HS-27A (cell line): Measurements from ENCODE around the gene MAPK1.
"Not testable (repeated sequence)": the region's sequence is repeated elsewhere in the genome, so short reads cannot be mapped to it uniquely, and the experiment has no call there.

Experiments
- DNase-seq: peaks from one replicate; pipeline ENCODE4 v3.0.0-alpha.2; 2012; ENCODE audit warnings: low read depth, missing footprints

MAPK1 gene

DNA sequence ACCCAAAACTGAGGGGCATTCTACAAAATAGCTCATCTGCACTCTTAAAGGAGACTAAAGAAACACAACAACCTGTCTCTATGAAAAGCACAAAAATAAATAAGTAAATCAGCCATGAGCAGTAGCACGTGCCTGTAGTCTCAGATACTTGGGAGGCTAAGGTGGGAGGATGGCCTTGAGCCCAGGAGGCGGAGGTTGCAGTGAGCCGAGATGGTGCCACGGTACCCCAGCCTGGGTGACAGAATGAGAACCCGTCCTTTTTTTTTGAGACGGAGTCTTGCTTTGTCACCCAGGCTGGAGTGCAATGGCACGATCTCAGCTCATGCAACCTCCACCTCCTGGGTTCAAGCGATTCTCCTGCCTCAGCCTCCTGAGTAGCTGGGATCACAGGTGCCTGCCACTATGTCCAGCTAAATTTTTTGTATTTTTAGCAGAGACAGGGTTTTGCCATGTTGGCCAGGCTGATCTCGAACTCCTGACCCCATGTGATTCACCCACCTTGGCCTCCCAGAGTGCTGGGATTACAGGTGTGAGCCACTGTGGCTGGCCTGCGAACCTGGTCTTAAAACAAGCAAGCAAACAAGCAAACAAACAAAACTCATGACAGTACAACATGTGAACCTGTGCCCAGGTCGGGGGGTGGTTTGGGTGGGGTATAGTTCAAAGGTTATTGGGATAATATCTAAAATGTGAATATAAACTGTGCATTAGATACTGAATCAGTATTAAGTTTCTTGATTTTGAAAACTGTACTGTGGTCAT is 76.4 kb downstream of the MAPK1 start:
- DNase-seq, result not testable (repeated sequence)

DNA sequence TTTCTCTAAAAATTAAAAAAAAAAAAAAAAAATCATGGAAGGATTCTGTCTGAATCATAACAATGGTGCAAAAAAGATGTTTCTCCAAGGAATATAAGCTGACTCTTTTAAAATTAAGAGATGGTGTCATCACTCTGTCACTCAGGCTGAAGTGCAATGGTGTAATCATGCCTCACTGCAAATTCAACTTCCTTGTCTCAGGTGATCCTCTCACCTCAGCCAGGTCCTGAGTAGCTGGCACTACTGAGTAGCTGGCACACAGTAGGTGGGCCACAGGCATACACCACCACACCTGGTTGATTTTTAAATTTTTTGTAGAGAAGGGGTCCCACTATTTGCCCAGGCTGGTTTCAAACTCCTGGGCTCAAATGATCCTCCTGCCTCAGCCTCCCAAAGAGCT is 77.1 kb downstream of the MAPK1 start:
- no peak for DNase-seq

DNA sequence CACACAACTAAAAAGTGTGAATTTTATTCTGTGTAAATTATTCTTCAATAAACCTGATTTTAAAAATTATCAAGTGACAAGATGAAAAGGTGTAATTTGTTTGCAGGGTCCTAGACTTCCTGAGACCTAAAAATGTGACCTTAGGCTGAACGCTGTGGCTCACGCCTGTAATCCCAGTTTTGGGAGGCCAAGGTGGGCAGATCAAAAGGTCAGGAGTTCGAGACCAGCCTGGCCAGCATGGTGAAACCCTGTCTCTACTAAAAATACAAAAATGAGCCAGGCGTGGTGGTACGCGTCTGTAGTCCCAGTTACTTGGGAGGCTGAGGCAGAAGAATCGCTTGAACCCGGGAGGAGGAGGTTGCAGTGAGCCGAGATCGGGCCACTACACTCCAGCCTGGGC is 79.9 kb downstream of the MAPK1 start:
- DNase-seq, result not testable (repeated sequence)

DNA sequence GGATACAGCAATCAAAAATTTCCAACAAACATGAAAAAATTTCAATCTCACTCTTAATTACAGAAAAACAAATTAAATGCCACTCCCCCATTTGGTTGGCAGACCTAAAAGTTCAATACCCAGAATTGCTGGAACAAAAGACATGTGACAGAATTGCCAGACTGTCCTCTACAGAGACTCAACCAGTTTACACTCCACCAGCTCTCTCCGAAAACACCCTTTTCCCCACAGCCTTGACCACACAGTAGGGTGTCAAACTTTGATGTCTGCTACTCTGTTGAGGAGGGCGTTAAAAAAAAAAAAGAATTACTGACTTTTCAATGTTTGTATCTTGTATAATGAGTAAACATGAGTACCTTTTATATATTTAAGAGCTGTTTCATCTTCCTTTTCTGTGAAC is 87.2 kb downstream of the MAPK1 start:
- no peak for DNase-seq

DNA sequence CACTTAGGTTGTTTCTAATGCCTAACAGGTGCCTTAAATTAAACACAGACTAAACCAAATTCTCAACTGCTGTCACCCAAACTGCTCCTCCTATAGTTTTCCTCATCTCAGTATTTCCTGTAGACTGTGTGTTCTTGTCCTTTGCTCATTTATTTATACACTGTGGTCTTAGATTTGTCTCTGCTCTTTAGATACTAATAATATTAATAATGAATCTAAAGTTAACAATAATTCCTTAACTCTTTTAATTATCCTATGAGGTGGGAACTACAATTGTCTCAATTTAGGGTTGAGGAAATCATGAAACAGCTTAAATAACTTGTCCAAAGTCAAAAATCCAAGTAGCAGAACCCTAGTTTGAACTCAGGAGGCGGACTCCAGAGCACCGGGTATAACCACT is 88.0 kb downstream of the MAPK1 start:
- no peak for DNase-seq

DNA sequence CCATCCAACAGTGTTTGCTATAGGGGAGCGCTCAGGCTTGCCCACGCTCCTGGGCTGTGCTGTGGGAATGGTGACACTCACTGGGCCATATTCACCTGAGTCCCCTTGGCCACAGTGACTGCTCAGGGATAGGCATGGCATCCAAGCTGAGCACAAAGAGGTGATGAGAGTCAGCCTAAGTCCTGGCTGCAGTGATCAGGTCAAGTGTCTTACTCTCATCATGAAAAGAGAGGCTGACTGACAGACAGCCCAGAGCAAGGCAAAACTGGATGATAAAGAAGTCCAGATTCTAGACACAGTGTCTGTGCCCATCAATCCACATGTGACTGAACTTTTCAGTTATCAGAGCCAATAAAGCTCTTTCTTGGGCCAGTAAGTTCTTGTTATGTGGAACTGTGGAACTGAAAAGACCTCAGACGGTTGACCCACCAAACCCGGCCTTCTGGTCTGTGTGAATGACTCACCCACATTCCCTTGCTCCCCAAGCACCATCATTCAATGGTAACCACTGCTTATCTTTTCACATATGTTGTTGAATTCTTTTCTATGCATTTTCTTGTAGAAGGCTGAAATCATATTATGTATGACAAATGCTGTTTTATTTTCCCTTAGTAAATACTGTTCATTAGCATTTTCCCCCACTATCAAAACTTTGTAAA is 88.6 kb downstream of the MAPK1 start:
- no peak for DNase-seq

DNA sequence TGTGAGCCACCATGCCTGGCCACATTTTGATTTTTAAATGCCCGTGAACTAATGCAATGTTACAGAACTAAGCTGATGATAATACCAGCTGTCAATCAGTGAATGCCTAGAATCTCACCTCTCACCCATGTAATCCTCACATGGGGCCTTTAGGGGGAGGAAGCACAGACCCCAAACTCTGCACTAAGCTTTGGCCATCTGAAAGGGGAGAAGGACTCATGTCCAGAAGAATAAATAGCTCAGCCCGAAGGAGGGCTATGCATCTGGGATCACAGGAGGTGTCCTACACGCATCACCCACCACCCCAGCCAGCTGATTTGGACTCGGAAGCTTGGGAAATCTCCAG is 95.8 kb downstream of the MAPK1 start:
- no peak for DNase-seq

DNA sequence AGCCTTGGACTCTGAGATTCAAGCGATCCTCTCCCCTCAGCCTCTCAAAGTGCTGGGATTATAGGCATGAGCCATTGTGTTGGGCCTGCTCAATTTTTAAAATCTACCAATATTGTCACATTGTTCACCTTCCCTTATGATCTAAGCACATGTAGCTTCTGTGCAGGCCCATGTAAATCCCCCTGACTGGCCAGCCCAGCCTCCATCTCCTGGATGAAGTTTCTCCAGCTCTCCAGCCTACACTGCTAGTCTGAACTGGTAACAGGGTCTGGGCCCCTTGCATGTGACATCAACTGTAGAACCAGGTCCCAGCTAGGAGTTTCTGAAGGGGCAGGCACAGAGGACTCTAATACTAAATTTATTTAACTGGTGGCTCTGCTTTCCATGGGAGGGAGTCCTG is 99.0 kb downstream of the MAPK1 start:
- no peak for DNase-seq

DNA sequence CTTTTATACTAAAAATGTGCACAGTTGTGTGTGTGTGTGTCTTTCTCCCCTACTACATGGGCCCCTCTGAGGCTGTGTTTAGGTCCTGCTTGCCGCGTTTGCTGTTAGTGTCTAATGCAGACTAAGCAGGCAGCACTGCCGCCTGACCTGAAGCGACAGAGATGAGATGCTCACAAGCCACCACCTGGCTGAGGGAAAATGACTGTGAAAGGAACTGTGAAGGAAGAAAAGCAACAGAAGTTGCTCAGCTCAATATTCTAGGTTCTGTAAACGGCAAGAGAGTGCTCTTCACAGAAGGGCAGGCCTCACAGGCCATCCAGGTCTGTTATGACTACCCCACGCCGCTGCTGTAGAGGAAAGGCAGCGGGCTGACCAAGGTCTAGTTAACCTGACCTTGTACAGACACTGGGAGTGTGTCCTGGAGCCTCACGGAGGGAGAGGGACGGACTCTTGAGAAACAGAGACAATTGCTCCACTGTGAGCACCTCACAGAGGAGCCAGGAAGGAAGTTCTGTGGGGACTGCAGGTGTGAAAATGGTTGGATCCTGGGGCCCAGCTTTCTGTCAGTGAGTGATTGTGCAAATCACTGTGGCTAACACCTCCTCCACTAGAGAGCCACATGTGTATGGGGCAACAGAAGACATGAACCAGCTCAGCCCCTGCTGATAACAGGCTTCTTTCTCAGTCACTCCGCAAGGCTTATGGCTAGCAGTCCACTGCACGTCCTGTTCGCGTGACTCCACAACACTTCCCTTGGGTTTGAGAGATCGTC is 100.6 kb downstream of the MAPK1 start:
- DNase-seq, result no peak

DNA sequence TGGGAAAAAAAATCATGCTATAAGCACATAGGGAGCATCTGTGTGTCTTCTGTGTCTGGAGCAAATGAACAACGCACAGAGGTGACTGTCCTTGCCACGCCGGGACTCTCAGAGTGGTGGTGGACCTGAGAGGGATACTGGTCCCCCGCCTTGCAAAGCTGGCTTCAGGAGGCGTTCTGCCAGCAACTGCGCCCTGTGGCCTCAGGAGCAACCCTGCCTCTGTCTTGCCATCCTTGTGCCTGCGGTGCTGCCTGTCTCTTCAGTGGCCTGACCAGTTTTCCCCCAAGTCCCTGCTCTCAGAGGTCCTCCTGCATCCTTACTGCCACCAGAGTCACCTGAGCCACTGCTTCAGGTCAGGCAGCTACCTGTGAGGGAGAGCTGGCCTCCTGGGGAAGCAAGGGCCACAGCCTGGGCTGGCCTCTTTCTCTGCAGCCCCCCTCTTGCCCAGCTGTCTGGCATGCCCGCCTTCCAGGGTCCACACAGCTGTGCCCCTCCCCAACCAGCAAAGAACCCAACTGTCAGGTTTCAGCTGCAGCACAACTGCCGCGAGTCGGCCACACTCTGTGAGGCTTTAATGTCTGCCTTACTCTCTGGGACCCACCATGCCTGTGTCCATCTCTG is 101.4 kb downstream of the MAPK1 start:
- DNase-seq, result no peak

DNA sequence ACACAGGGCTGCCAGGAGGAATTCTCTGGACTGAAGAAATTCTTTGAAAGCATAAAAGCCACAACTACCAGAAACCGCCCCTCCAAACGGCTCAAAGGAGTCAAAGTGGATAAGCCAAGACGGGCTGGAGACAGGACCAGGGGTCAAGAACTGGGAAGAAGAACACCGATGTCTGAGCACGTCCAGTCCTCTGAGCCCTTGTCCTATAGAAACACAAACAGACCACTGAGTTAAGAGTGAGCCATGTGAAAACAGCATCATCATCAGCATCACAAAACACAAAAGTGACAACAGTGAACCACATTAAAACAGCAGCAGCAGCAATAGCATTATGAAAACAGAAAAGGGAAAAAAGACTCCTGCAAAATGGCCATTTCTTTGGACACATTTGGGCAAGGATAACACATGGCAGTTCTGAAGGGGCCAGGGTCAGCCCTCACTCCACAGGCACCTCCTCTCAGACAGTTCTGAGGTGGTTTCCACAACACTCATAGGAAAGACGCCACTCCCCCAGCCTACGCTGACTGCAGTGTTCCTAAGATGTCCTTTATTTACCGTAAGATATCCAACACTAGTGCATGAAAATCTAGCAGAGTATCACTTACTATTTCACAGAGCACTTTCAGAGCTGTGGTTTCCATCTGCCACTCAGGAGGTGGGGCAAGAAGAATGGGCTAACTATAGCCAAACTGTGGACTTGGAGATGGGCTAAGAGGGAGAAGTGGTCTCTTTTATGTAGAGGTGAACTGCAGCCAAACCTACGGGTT is 103.2 kb downstream of the MAPK1 start:
- no peak for DNase-seq

DNA sequence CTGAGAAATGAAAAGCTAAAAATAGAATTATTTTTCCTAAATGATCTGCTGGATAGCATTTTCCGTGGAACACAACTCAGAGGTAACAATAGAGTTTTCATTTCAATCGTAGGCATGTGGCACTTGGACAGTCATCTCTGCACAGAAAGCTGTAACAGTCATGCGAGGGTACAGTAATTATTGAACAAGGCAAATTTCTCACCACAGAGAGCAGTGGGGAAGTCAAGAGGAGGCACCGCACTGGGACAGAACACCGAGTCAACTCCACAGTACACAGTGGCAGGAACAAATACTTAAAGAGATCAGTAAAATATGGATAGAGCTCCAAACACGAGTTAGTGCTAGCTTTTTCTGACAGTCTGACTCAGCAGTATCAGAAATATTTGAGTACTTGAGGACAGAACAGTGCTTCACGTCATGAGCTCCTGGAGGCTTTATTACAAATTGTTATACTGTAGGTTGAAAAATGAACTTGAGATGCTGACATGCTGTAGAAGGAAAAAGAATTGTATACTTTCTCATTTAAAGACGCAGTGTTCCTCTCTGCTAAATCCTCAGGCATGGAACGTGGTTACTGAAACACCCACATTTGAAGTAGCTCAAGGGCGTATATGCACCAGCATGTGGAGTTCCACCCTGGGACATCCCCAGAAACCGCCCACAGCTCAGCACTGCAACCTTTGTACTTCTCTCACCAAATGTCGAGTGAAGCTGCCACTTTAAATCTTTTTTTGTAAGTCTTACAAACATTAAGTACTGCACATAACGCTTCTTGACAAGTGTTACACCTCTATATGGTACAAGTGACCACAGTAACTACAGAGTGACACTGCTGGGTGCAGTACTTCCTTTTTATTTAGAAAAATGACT is 104.5 kb downstream of the MAPK1 start:
- DNase-seq, result no peak

DNA sequence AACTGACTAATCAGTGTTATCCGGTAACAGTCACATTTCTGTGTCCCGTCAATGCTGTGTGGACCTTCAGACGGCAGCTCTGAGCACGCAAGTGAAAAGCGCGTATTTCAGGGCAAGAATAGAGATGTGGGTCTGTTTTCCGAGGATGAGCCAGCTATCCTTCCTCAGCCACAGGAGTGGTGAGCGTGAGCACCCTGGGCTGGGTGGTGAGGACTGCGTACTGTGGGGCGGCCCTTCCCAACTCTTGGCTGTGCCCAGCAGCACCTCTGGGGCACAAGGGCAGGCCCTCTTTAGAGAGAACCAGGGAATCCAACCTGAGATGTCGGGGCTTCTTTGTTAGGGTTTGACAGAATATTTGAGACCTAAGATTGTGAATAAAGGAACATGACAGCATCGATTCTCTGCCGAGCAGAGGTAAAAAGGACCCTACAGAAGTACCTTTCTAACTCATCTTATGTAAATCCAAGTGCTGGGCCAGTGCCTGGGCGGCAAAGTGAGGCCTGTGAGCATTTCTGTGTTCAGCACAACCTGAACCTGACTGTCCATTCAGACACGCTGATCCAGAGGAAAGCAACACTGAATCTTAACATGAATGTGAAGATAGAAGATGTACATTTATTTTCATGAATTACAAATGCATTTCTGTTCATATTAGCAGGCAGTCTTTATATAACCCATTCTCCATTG is 105.3 kb downstream of the MAPK1 start:
- DNase-seq, result no peak

DNA sequence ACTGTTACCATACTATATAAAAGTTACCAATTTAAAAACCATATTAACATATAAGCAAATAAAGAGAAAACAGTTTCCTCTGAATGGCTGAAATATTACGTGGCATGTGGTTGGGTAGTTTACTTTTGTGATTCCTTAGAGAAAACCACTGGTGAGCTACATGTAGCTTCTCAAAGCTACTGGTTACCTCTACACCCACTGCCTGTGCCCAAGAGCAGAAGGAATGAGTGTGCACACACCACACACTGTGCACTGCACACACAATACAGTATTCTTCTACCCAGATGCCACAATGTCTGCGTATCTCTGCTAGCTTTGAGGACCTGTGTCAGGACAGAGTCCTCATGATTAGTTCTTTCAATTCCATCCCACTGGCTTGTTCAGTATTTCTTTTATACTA is 106.4 kb downstream of the MAPK1 start:
- no peak for DNase-seq

DNA sequence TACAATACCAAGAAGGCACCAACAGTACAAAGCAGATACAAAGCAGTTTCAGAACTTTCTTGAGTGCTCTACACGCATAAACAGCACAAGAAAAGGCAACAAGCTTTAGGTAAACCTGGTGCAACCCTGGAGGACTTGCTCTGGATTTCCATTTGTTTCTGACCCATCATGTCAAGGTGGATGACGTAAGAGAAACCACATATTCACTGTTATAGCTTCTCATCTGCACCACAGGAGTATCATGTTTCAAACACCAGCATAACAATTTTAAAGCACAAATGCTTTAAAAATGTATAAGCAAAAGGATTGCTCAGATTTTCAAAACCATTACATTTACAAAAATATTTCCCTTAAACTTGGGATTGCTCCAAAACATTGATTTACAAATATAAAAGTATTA is 106.8 kb downstream of the MAPK1 start:
- no peak for DNase-seq

DNA sequence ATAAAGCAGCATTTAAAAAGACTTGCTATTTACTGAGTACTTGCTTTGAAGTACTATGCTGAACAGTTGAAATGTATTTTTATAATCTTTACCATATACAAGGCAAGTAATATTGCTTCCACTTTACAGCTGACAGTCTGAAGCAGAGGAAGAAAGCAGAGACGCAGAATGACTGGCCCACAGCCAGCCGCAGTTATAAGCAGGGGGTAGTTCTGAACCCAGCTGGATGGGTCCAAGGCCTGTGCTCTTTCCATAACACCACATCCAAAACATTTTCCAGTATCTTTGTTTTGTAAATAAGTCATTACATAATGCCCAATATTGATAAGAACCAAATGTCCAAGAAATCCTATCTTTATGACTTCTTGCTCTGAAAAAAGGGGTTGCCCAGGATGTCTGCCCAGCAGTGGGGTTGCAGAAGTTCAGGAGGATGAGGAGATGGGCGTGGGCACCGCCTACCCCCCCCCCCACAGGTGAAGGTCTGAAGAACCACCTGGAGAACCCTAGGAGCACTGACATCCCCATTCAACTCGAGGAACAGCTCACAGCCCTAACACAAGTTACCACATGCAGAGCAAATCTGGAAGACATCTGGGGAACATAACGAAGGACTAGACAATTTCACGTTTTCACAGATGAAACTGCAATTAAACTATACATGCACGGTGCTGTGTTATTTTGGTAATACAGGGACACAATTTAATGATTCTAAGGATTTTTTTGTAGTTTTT is 107.6 kb downstream of the MAPK1 start:
- DNase-seq, result no peak

DNA sequence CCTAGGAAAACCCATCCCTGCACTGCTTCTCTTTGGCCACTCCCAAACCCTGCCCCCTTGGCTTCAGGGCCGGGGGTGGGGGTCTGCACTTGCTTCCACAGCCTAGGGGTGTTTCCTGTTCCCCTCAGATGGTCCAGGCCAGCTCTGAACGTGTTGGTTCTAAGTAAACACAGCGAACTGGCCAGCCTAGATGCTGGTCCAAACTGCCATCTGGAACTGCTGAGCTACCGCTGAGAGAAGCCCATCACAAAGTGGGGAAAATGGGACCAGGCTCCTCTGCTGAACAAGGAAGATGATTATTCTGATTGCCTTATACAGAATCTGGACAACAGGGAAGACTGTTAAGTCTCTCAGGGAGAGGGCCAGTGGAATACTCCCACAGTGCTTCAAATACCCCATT is 108.4 kb downstream of the MAPK1 start:
- DNase-seq, result no peak

DNA sequence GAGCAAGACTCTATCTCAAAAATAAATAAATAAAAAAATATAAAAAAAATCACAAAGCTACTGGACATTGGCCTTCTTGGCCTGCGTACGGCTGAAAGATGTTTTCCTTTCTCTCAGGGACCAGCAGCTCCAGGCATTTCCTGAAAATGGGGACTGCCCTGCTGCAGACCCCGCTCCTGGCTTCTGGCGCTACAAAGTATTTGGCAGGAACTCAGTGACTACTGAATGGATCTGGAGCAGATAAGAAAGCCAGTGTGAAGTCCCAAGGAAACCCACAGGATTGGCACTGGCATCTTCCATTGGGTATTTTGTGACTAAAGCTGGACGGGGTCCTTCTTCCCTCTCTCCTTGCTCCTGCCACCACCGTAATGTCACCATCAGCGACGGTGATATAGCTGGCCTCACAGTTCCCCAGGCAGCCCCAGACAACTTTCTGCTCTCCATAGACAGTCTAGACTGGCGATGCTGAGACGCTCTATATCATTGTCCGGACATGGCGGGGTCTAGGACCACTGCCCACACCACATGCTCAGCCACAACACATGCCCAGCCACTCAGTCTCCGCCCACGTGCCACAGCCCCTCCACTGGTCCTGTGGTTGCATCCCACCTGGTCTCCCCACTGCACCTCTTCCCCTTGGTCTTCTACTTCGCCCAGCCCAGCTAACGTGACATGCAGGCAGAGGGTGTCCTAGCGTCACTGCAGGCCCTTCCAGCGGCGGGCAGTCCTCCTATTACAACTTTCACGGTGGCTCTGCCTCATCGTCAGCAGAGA is 109.2 kb downstream of the MAPK1 start:
- DNase-seq, result no peak

DNA sequence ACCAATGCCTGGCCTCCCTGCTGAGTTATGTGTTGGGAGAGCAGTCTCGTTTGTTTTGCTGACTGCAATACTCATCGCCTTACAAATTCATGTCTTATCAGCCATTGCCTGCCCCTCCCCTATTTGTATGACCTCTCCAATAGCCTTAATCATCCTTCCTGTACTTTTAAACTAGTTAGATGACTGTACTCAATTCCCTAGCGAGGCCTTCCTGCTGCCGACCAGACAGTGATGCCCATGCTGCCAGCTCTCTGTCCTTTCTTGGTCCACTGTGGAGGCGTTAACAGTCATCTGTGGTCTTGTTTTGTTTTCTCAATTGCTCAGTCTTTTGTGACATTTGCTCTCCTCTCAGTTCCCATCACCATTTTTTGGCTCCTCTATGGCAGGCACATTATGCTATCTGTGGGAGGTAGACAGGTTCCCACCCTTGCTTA is 111.6 kb downstream of the MAPK1 start:
- DNase-seq, result no peak
